Measurements from ENCODE around the gene AP2S1.
A peak's percentile ranks its signal among the peaks of the same experiment; 100 is the strongest.

AP2S1 gene
- long read RNA-seq, transcript AP2S1-201 (5 exons, 935 nt), result major isoform, 97 of 102 reads
- long read RNA-seq, partial matches to known transcripts, result 0 of 102 reads
- long read RNA-seq, other reads (novel, unspliced or antisense), result 0 of 102 reads

DNA sequence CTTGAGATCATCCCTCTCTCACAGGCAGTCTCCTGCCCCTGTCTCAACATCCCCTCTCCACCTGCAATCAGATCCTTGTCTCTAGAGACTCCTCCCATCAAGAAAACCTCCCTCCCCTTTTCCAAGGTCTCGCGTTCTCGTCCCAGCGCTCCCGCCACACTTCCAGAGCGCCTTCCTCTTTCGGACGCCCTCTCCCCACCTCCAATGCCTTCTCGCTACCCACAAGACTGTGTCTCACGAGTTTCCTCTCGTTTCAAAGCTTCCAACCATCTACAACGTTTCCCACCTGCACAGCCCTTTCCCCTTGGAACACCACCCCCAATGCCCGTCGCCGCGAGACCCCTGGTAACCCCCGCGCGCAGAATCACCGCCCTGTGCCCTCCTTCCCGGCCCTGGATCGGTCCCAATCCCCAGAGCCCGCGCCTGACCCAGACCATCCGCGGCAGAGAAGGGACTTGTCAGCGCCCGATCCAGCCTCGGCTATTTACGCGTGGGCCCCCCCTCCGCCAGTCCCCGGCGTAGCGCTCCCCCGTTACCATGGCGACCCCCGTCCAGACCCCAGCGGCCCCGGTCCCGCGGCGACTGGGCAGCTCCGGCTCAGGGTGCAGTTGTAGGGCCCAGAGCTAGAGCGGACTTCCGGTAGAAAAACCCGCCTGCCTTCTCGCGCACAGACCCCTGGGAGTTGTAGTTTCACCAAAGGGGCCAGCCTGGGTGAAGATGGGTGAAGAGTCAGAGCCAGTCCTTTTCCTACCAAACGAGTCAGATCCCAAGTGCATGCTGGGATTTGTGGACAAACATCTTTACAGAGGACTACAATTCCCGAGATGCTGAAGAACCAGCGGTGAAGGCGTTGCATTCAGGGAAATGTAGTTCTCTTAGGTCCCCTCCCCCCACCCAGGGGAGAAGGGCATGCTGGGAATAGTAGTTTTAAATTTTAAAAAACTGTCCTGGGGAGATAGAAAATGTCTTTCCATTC, at the start of gene AP2S1:
Gene AP2S1, minus strand, starts transcription at position 619 of the 976 bp plus-strand sequence. Its CDS starts 80 bp downstream, at position 539.
- Histone ChIP-seq H3K4me3 (replicated peaks; ENCODE audit: insufficient read depth, low read length) (peak within 1 kb of the TSS; percentile 82), H3K27ac (replicated peaks) (peak within 1 kb of the TSS; percentile 75), H3K27me3 (ENCODE audit: insufficient read depth, poor library complexity, severe bottlenecking) (no peaks in the 10 kb centered on the region)
- DNase-seq (ENCODE audit: low read depth in 1 of 2, low spot score in 1 of 2), result peak; percentile 97 to 98
- TF ChIP-seq, protein P1, sequence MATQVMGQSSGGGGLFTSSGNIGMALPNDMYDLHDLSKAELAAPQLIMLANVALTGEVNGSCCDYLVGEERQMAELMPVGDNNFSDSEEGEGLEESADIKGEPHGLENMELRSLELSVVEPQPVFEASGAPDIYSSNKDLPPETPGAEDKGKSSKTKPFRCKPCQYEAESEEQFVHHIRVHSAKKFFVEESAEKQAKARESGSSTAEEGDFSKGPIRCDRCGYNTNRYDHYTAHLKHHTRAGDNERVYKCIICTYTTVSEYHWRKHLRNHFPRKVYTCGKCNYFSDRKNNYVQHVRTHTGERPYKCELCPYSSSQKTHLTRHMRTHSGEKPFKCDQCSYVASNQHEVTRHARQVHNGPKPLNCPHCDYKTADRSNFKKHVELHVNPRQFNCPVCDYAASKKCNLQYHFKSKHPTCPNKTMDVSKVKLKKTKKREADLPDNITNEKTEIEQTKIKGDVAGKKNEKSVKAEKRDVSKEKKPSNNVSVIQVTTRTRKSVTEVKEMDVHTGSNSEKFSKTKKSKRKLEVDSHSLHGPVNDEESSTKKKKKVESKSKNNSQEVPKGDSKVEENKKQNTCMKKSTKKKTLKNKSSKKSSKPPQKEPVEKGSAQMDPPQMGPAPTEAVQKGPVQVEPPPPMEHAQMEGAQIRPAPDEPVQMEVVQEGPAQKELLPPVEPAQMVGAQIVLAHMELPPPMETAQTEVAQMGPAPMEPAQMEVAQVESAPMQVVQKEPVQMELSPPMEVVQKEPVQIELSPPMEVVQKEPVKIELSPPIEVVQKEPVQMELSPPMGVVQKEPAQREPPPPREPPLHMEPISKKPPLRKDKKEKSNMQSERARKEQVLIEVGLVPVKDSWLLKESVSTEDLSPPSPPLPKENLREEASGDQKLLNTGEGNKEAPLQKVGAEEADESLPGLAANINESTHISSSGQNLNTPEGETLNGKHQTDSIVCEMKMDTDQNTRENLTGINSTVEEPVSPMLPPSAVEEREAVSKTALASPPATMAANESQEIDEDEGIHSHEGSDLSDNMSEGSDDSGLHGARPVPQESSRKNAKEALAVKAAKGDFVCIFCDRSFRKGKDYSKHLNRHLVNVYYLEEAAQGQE (IDR thresholded peaks at IDR 0.05; ENCODE audit: insufficient replicate concordance, low read depth), result no peak
- TF ChIP-seq GABPA (IDR thresholded peaks at IDR 0.05; ENCODE audit: low read depth) (peak; percentile 89), POLR2AphosphoS5 (IDR thresholded peaks at IDR 0.05; ENCODE audit: low read depth) (peak; percentile 57; the same call in 1 of the 2 replicates), SPI1 (IDR thresholded peaks at IDR 0.05; ENCODE audit: borderline replicate concordance, low read depth) (peak; percentile 75; the same call in 1 of the 2 replicates)
- TF ChIP-seq, protein P2, sequence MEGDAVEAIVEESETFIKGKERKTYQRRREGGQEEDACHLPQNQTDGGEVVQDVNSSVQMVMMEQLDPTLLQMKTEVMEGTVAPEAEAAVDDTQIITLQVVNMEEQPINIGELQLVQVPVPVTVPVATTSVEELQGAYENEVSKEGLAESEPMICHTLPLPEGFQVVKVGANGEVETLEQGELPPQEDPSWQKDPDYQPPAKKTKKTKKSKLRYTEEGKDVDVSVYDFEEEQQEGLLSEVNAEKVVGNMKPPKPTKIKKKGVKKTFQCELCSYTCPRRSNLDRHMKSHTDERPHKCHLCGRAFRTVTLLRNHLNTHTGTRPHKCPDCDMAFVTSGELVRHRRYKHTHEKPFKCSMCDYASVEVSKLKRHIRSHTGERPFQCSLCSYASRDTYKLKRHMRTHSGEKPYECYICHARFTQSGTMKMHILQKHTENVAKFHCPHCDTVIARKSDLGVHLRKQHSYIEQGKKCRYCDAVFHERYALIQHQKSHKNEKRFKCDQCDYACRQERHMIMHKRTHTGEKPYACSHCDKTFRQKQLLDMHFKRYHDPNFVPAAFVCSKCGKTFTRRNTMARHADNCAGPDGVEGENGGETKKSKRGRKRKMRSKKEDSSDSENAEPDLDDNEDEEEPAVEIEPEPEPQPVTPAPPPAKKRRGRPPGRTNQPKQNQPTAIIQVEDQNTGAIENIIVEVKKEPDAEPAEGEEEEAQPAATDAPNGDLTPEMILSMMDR (IDR thresholded peaks at IDR 0.05; ENCODE audit: insufficient read depth, low read length), result no peak

DNA sequence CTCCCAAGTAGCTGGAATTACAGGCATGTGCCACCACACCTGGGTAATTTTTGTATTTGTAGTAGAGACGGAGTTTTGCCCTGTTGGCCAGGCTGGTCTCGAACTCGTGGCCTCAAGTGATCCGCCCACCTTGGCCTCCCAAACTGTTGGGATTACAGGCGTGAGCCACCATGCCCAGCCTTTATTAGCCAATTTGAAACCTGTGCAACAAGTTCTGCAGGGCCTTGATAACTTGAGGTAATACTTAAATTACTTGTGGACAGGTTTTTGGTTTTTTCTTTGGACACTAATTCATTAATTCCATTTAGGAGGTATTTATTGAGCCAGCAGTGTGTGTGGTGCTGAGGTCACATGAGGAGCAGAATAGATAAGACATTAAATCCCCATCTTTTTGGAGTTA, 49.7 kb upstream of the AP2S1 start:
- Histone ChIP-seq H3K4me3 (replicated peaks; ENCODE audit: insufficient read depth, low read length) (no peak overlapping the region), H3K27me3 (ENCODE audit: insufficient read depth, poor library complexity, severe bottlenecking) (no peaks in the 10 kb centered on the region), H3K27ac (replicated peaks) (no peak overlapping the region)
- TF ChIP-seq GABPA (IDR thresholded peaks at IDR 0.05; ENCODE audit: low read depth) (no peak), POLR2AphosphoS5 (IDR thresholded peaks at IDR 0.05; ENCODE audit: low read depth) (no peak), SPI1 (IDR thresholded peaks at IDR 0.05; ENCODE audit: borderline replicate concordance, low read depth) (no peak)
- TF ChIP-seq, protein P1 (IDR thresholded peaks at IDR 0.05; ENCODE audit: insufficient replicate concordance, low read depth), result no peak
- TF ChIP-seq, protein P2 (IDR thresholded peaks at IDR 0.05; ENCODE audit: insufficient read depth, low read length), result no peak
- no peak for DNase-seq (ENCODE audit: low read depth in 1 of 2, low spot score in 1 of 2)

DNA sequence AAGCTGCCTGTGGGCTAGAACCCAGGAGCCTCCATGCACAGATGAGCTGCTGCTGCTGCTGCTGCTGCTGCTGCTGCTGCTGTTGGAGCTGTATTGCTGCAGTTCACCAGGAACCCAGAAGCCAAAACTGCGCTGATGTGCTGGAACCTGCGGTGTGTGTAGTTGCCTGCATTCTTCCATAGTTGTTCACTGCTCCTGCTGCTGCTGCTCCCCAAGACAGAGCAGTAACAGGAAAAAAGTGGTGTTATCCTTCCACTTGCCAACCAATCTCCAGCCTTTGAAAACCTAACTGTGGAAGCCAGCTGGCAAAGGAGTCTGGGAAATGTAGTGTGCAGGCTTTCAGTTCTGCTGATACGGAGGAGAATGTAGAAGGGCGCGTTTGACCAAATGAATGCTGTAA, 48.1 kb upstream of the AP2S1 start:
- Histone ChIP-seq H3K27me3 (ENCODE audit: insufficient read depth, poor library complexity, severe bottlenecking) (no peaks in the 10 kb centered on the region), H3K27ac (replicated peaks) (no peak overlapping the region), H3K4me3 (replicated peaks; ENCODE audit: insufficient read depth, low read length) (no peak overlapping the region)
- no peak for DNase-seq (ENCODE audit: low read depth in 1 of 2, low spot score in 1 of 2)
- TF ChIP-seq GABPA (IDR thresholded peaks at IDR 0.05; ENCODE audit: low read depth) (no peak), SPI1 (IDR thresholded peaks at IDR 0.05; ENCODE audit: borderline replicate concordance, low read depth) (no peak), POLR2AphosphoS5 (IDR thresholded peaks at IDR 0.05; ENCODE audit: low read depth) (no peak)
- TF ChIP-seq, protein P1 (IDR thresholded peaks at IDR 0.05; ENCODE audit: insufficient replicate concordance, low read depth), result no peak
- TF ChIP-seq, protein P2 (IDR thresholded peaks at IDR 0.05; ENCODE audit: insufficient read depth, low read length), result no peak

Measured in HL-60 (cell line).